Measurements from ENCODE around the gene AOC1. TPM values are rescaled to one million over a fixed set of nuclear protein-coding genes. Genes with fewer than 3 reads are reported as not detected.

Gene AOC1
- total RNA-seq, 1 donor from 2014 or later, result 0.64 TPM

GRCh38 chr7:150862356-150862755, 10.0 kb downstream of the AOC1 start:
- ATAC-seq (no peak), DNase-seq (no peak)
- no peaks in the 10 kb centered on the region for H3K4me1 ChIP-seq
- H3K36me3 ChIP-seq, result no peaks in the 10 kb centered on the region
- H3K9me3 ChIP-seq, result no peaks in the 10 kb centered on the region
- H3K27me3 ChIP-seq, result no peaks in the 10 kb centered on the region
- no peak overlapping the region for H3K27ac ChIP-seq
- intact Hi-C loops (cut with DNase I), result no loop called here
- no peak overlapping the region for H3K4me3 ChIP-seq
- TF ChIP-seq, protein P1, sequence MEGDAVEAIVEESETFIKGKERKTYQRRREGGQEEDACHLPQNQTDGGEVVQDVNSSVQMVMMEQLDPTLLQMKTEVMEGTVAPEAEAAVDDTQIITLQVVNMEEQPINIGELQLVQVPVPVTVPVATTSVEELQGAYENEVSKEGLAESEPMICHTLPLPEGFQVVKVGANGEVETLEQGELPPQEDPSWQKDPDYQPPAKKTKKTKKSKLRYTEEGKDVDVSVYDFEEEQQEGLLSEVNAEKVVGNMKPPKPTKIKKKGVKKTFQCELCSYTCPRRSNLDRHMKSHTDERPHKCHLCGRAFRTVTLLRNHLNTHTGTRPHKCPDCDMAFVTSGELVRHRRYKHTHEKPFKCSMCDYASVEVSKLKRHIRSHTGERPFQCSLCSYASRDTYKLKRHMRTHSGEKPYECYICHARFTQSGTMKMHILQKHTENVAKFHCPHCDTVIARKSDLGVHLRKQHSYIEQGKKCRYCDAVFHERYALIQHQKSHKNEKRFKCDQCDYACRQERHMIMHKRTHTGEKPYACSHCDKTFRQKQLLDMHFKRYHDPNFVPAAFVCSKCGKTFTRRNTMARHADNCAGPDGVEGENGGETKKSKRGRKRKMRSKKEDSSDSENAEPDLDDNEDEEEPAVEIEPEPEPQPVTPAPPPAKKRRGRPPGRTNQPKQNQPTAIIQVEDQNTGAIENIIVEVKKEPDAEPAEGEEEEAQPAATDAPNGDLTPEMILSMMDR (IDR thresholded peaks at IDR 0.05), result no peak

DNA sequence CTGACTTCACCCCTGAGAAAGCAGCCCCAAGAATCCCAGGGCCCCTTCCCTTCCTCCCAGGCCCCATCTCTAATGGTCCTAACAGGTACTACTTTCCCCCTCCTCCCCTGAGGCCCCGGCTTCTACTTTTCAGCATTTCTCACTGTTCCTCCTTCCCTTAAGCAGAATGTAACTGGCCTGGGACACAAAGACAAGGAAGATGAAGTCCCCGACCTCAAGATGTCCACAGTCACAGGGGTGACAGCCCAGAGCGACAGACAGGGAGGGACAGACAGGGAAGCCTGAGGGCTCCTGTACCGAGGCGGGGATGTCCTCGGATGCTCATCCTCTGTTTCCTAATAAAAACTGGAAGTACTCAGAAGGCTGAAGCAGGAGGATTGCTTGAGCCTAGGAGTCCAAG, 11.6 kb downstream of the AOC1 start:
- intact Hi-C loops (cut with DNase I), result no loop called here
- TF ChIP-seq, protein P1 (IDR thresholded peaks at IDR 0.05), result no peak

GRCh38 chr7:150866932-150867564, 14.7 kb downstream of the AOC1 start:
- Histone ChIP-seq H3K27ac (no peak overlapping the region), H3K27me3 (no peaks in the 10 kb centered on the region), H3K36me3 (no peaks in the 10 kb centered on the region), H3K4me1 (no peaks in the 10 kb centered on the region), H3K9me3 (no peaks in the 10 kb centered on the region), H3K4me3 (no peak overlapping the region)
- intact Hi-C loops (cut with DNase I), result no loop called here
- TF ChIP-seq, protein P1 (IDR thresholded peaks at IDR 0.05), result no peak
- no peak for DNase-seq
- ATAC-seq, result no peak

More for the DNA sequence above, 11.6 kb downstream of the AOC1 start:
- Histone ChIP-seq H3K27me3 (no peaks in the 10 kb centered on the region), H3K9me3 (no peaks in the 10 kb centered on the region), H3K27ac (no peak overlapping the region), H3K36me3 (no peaks in the 10 kb centered on the region), H3K4me1 (no peaks in the 10 kb centered on the region), H3K4me3 (no peak overlapping the region)
- no peak for DNase-seq
- ATAC-seq, result no peak

DNA sequence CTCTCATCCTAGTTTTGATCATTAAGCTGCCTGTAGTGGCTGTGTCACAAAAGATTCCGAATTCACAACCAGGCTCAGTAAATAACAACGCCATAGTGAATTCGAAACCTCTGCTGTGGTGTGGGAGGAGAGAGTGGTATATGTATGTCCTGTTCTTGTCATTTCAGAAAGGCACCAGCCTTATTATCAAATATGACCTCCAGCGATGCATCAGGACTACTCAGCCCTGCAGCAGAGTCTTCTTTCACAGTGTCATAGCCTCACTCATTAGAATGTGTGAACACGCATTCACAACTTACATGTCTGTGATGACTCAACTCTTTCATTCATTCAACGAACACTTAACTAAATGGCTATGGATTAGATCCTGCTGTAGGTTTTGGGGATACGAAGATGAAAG, 15.3 kb downstream of the AOC1 start:
- intact Hi-C loops (cut with DNase I), result no loop called here
- TF ChIP-seq, protein P1 (IDR thresholded peaks at IDR 0.05), result no peak
- H3K4me3 ChIP-seq, result no peak overlapping the region
- no peaks in the 10 kb centered on the region for H3K27me3 ChIP-seq
- ATAC-seq (no peak), DNase-seq (no peak)
- no peaks in the 10 kb centered on the region for H3K36me3 ChIP-seq
- H3K27ac ChIP-seq, result no peak overlapping the region
- H3K9me3 ChIP-seq, result no peaks in the 10 kb centered on the region
- no peaks in the 10 kb centered on the region for H3K4me1 ChIP-seq

GRCh38 chr7:150869467-150869866, 17.1 kb downstream of the AOC1 start:
- H3K9me3 ChIP-seq, result no peaks in the 10 kb centered on the region
- no peak for ATAC-seq
- no peaks in the 10 kb centered on the region for H3K36me3 ChIP-seq
- no peak for DNase-seq
- H3K4me3 ChIP-seq, result no peak overlapping the region
- no peaks in the 10 kb centered on the region for H3K27me3 ChIP-seq
- intact Hi-C loops (cut with DNase I), result no loop called here
- no peaks in the 10 kb centered on the region for H3K4me1 ChIP-seq
- H3K27ac ChIP-seq, result no peak overlapping the region
- TF ChIP-seq, protein P1 (IDR thresholded peaks at IDR 0.05), result no peak

DNA sequence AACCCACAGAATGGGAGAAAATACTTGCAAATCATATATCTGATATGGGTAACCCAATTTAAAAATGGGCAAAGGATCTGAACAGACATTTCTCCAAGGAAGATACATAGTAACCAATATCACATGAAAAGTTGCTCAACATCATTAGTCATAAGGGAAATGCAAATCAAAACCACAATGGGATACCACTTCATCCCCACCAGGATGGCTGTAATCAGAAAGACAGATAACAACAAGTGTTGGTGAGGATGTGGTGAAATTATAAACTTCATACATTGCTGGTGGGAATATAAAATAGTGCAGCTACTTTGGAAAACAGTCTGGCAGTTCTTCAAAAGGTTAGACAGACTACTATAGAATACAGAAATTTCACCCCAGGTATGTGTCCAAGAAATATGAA, 19.3 kb downstream of the AOC1 start:
- Histone ChIP-seq H3K27ac (no peak overlapping the region), H3K36me3 (no peaks in the 10 kb centered on the region), H3K9me3 (no peaks in the 10 kb centered on the region), H3K4me3 (no peak overlapping the region), H3K27me3 (no peaks in the 10 kb centered on the region), H3K4me1 (peaks cover 4% of the 10 kb centered on the region)
- TF ChIP-seq, protein P1 (IDR thresholded peaks at IDR 0.05), result no peak
- DNase-seq (no peak), ATAC-seq (no peak)
- intact Hi-C loops (cut with DNase I), result no loop called here

Data from upper lobe of right lung (tissue), 1 donor.